ENCODE results near the gene LTBP1.

LTBP1 gene

GRCh38 chr2:32922501-32922900, 24.3 kb upstream of the LTBP1 start:
- Histone ChIP-seq H3K9me3 (ENCODE audit: control insufficient read depth, insufficient read depth, low read length) (no peaks in the 10 kb centered on the region), H4K20me1 (ENCODE audit: control insufficient read depth, insufficient read depth, low read depth, low read length) (no peaks in the 10 kb centered on the region), H3K4me2 (ENCODE audit: low read length) (no peak overlapping the region), H3K4me3 (ENCODE audit: low read length) (no peak overlapping the region), H3K79me2 (ENCODE audit: control insufficient read depth, low read length) (no peaks in the 10 kb centered on the region), H3K36me3 (ENCODE audit: control insufficient read depth, low read length) (no peaks in the 10 kb centered on the region), H3K9me2 (replicated peaks; ENCODE audit: control insufficient read depth, low read length) (no peaks in the 10 kb centered on the region), H3K27me3 (ENCODE audit: control insufficient read depth, low read length) (no peaks in the 10 kb centered on the region), H3F3A (ENCODE audit: control insufficient read depth, insufficient read depth) (peaks cover 4% of the 10 kb centered on the region), H3K4me1 (ENCODE audit: control insufficient read depth, low read length) (peaks cover 23% of the 10 kb centered on the region), H3K27ac (ENCODE audit: low read depth, low read length) (no peak overlapping the region)
- no peak for TF ChIP-seq EZH2phosphoT487 (IDR thresholded peaks at IDR 0.05; ENCODE audit: borderline replicate concordance, low read length)
- no peak for TF ChIP-seq CTCF (IDR thresholded peaks at IDR 0.05; ENCODE audit: low read depth, low read length, poor library complexity, severe bottlenecking)

GRCh38 chr2:32923109-32923508, 23.6 kb upstream of the LTBP1 start:
- Histone ChIP-seq H3K4me1 (ENCODE audit: control insufficient read depth, low read length) (peaks cover 29% of the 10 kb centered on the region), H4K20me1 (ENCODE audit: control insufficient read depth, insufficient read depth, low read depth, low read length) (no peaks in the 10 kb centered on the region), H3K9me3 (ENCODE audit: control insufficient read depth, insufficient read depth, low read length) (no peaks in the 10 kb centered on the region), H3K27me3 (ENCODE audit: control insufficient read depth, low read length) (no peaks in the 10 kb centered on the region), H3K4me3 (ENCODE audit: low read length) (no peak overlapping the region), H3K79me2 (ENCODE audit: control insufficient read depth, low read length) (no peaks in the 10 kb centered on the region), H3K36me3 (ENCODE audit: control insufficient read depth, low read length) (no peaks in the 10 kb centered on the region), H3F3A (ENCODE audit: control insufficient read depth, insufficient read depth) (peaks cover 4% of the 10 kb centered on the region), H3K9me2 (replicated peaks; ENCODE audit: control insufficient read depth, low read length) (no peaks in the 10 kb centered on the region), H3K4me2 (ENCODE audit: low read length) (no peak overlapping the region), H3K27ac (ENCODE audit: low read depth, low read length) (no peak overlapping the region)
- TF ChIP-seq CTCF (IDR thresholded peaks at IDR 0.05; ENCODE audit: low read depth, low read length, poor library complexity, severe bottlenecking) (no peak), EZH2phosphoT487 (IDR thresholded peaks at IDR 0.05; ENCODE audit: borderline replicate concordance, low read length) (no peak)

GRCh38 chr2:32925283-32925815, 21.4 kb upstream of the LTBP1 start:
- Histone ChIP-seq H3F3A (ENCODE audit: control insufficient read depth, insufficient read depth) (no peaks in the 10 kb centered on the region), H4K20me1 (ENCODE audit: control insufficient read depth, insufficient read depth, low read depth, low read length) (no peaks in the 10 kb centered on the region), H3K4me2 (ENCODE audit: low read length) (no peak overlapping the region), H3K27me3 (ENCODE audit: control insufficient read depth, low read length) (no peaks in the 10 kb centered on the region), H3K9me3 (ENCODE audit: control insufficient read depth, insufficient read depth, low read length) (no peaks in the 10 kb centered on the region), H3K4me3 (ENCODE audit: low read length) (no peak overlapping the region), H3K4me1 (ENCODE audit: control insufficient read depth, low read length) (peaks cover 35% of the 10 kb centered on the region), H3K27ac (ENCODE audit: low read depth, low read length) (no peak overlapping the region), H3K9me2 (replicated peaks; ENCODE audit: control insufficient read depth, low read length) (no peaks in the 10 kb centered on the region), H3K36me3 (ENCODE audit: control insufficient read depth, low read length) (no peaks in the 10 kb centered on the region), H3K79me2 (ENCODE audit: control insufficient read depth, low read length) (no peaks in the 10 kb centered on the region)
- TF ChIP-seq CTCF (IDR thresholded peaks at IDR 0.05; ENCODE audit: low read depth, low read length, poor library complexity, severe bottlenecking) = no peak
- TF ChIP-seq EZH2phosphoT487 (IDR thresholded peaks at IDR 0.05; ENCODE audit: borderline replicate concordance, low read length) = no peak

Measured in DOHH2 (cell line).